GM18498 (cell line): ENCODE data around the gene RAB6D.
"Not testable (repeated sequence)": the region's sequence is repeated elsewhere in the genome, so short reads cannot be mapped to it uniquely, and the experiment has no call there.

ENCODE experiments used
- ATAC-seq: cut with Tn5 transposase; IDR thresholded peaks from one replicate; pipeline ENCODE4 v1.9.1; 2021; ENCODE audit warnings: mild to moderate bottlenecking, moderate library complexity; ENCODE audit not compliant: unreplicated experiment

RAB6D gene

GRCh38 chr2:131363703-131364186 is at the start of gene RAB6D:
RAB6D (minus strand) TSS chr2:131364168; CDS start chr2:131363720, 448 bp downstream.
- not testable (repeated sequence) for ATAC-seq

GRCh38 chr2:131413148-131413747 is 49.3 kb upstream of the RAB6D start:
- peak; percentile 85 for ATAC-seq

DNA sequence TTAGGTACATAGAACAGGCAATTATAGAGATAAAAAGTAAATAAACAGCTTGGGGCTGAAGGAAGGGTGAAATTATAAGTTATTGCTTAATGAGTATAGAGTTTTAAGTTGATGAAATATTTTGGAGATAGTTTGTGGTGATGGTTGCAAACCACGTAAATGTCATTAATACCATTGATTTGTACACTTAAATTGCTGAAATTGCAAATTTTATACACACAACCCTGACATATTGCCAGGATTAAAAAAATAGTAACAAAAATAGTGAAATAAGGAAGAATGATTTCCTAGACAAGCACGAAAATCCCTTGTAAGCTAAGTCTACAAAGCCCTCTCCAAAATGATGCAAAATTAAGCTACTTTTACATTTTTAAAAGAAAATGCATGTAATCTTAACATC is 46.2 kb upstream of the RAB6D start:
- ATAC-seq, result no peak

DNA sequence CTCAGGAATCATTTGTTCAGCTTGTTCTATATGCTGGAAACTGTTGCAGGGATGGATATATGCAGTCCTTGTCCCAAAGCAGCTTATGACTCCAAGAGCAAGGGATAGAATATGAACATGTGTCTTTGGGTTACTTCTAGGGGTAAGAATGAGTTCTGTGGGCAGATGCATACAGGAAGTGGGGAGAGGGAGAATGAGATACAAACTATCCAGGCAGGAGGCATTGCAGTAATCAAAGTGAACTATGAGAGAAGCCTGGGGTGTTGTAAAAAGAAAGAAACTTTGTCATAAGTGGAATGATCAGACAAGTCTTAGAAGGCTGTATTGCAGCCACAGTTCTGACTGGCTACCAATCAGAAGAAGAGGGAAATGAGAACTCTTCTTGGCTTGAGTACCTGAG is 44.8 kb upstream of the RAB6D start:
- no peak for ATAC-seq

- ATAC-seq, result no peak
These were observed 44.2 kb upstream of the RAB6D start for GRCh38 chr2:131408207-131408606.

DNA sequence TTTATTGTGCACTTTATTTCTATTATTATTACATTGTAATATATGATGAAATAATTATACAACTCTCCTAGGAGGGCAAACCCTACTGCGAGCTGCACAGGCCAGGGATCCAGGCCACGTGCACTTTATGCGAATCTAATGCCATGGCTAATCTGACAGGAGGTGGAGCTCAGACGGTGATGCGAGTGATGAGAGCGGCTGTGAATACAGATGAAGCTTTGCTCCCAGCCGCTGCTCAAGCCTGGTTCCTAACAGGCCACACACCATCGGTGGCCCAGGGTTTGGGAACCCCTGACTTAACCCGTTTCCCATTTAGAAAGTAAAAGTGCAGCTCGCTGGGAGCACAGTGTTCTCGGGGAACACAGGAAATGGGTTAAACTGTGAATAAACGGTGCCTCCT is 40.8 kb upstream of the RAB6D start:
- ATAC-seq, result no peak

DNA sequence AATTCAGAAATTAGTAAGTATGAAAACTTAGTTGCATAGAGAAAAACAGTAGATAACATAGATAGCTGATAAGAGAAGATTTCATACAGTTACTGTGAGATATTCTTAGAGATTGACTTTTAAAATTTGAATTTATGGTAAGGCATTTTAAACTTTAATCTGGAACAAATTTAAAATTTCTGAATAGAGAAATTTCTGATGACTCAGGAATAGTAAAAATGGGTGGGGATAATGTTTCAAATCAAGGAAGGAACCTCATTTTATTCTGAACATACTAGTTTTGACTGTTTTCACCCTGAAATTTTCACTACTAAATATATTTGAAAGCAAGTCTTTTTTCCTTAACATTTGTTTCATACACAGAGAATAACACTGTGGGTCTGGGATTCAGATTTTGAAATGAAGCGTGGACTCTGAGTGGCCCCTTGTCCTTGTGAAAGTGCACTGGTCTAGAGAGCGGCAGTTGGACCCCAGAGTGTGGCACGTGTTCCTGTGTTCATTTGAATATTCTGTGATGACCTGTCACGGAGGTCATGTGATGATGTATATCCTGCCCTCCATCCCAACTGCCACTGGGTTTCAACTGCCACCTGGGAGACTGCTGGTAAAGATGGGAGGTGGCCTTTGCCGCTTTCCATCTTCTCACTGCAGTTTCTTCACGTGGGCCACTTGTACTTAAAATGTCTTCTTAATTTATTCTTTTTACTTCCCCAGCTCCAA is 38.5 kb upstream of the RAB6D start:
- no peak for ATAC-seq

- ATAC-seq, result no peak
These were observed 36.9 kb upstream of the RAB6D start for GRCh38 chr2:131400849-131401248.

- ATAC-seq, result not testable (repeated sequence)
These were observed 36.5 kb upstream of the RAB6D start for GRCh38 chr2:131400441-131400840.

DNA sequence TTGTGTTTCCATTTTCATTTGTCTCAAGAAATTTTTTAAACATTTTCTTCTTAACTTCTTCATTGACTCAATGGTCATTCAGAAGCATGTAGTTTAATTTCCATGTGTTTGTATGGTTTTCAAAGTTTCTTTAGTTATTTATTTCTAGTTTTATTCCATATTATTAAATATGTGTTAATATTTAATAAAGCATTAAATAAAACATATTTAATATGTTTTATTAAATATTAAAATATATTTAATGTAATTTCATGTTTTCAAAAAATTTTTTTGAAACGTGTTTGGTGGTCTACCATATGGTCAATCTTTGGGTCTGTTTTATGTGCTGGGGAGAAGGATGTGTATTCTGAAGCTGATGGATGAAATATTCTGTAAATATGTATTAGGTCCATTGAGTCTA is 32.2 kb upstream of the RAB6D start:
- ATAC-seq, result not testable (repeated sequence)

- ATAC-seq, result not testable (repeated sequence)
These were observed 31.2 kb upstream of the RAB6D start for GRCh38 chr2:131395024-131395645.

- ATAC-seq, result no peak
These were observed 30.4 kb upstream of the RAB6D start for GRCh38 chr2:131394147-131394931.

DNA sequence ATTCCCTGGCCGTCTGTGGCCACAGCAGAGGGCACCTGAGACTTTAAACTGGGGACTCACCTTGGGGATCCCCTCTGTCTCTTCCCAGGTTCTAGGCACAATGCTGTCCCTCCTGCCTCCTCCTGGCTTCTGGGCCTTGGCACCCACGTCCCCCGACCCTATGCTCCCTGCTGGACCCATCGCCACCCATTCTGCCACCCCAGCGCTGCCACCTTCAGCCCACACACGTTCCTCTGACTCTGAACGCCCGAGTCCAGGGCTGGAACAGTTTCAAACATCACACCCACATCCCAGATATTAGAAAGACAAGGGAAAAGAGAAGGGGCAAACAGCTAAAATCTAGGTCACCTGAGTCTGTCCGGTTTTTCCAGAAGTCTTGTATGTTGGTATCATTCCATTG is 28.0 kb upstream of the RAB6D start:
- not testable (repeated sequence) for ATAC-seq

DNA sequence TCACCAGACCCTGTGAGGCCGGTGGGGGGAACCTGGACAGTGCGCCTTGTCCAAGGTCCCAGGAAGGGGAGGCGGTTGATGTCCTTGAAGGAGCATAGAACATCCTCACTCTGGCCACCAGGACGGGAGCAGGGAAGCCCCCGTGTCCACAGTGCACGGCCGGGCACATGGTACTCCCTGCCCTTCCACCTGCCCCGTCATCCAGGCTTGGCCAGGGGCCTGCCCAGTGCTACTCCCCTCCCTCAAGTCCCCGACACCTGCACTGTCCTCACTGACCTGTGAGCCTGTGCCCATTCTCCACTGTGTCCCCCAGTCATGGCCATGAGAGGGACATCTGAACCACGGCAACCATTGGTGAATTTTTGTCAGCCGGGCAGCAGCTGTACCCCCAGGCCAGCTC is 27.5 kb upstream of the RAB6D start:
- ATAC-seq, result not testable (repeated sequence)

- ATAC-seq, result not testable (repeated sequence)
These were observed 26.6 kb upstream of the RAB6D start for GRCh38 chr2:131390495-131391130.

- ATAC-seq, result no peak
These were observed 25.7 kb upstream of the RAB6D start for GRCh38 chr2:131389657-131390056.

DNA sequence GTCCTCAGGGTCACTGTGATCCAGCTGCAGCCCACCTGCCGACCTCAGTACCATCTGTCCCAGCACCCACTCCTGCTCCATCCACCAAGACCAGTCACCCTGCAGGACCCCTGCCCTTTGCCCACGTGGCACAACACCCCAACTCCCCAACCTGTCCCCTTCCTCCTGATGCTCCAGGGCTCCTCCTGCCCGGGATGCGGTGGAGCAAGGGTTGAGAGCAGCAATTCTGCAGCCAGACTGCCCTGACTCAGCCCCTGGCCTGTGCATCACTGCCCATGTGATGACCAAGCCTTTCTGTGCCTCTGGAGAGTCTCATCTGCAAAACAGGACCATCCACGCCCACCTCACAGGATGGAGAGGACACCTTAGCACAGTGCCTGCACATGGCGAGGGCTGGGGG is 24.9 kb upstream of the RAB6D start:
- not testable (repeated sequence) for ATAC-seq

DNA sequence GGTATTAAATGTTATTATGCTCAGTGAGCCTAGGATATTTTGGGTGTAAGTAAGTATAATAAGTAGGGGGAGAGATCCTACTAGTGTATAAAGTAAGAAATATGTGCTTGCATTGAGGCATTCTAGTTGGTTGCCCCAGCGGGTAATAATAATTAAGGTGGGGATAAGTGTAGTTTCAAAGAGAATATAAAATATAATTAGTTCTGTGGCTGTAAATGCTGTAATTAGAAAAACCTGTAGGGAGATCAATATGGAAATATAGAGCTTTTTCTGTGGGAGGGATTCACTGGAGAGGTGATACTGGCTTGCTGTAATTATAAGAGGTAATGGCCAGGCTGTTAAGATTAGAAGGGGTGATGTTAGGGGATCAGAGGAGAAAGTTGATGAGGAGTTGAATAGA is 9.1 kb upstream of the RAB6D start:
- ATAC-seq, result not testable (repeated sequence)

DNA sequence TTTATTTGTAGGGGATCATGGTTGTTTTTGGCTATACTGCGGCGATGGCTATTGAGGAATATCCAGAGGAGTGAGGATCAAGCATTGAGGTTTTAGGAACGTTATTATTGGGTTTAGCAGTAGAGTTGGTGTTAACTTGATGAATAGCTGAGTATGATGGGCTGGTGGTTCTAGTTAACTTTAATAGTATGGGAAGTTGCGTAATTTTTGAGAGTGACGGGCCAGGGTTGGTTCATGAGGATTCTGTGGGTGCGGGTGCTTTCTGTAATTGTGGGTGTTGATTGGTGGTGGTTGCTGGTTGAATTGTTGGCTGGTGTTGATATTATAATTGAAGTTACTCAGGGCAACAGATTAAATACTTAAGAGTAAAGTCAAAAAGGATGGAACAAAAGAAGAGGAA is 6.0 kb upstream of the RAB6D start:
- no peak for ATAC-seq

DNA sequence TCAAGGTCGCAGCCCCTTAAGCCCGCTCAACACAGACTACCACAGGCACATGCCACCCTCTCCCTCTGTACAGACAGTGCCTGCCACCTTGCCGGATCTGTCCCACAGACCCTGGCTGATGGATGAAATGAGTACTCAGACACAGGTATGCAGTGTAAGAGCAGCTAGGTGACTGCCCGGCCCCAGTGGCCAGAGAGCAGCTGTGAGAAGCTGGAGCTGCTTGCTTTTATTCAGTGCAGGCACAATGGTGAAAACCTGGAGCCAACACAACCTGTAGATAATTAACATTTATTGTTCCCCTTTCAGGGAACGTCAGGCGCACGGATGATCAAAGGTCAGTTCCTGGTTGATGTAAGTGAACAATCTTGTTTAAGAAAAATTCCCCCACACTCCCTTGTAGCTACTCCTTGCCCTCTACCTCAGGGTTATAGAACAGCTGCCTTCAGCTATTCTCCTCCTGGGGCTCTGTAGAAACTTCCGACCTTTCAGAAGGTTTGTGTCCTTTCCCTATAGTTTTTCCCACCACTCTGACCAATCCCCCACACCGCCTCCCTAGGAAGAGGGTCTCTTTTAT is 4.6 kb upstream of the RAB6D start:
- ATAC-seq, result not testable (repeated sequence)
